ENCODE measurements around the gene ABI2.

ABI2 gene

GRCh38 chr2:203310688-203311436 is 17.3 kb upstream of the ABI2 start:
- H3K27me3 ChIP-seq (ENCODE audit: insufficient read depth, low read length, poor library complexity, severe bottlenecking): no peaks in the 10 kb centered on the region
- TF ChIP-seq EZH2phosphoT487 (IDR thresholded peaks at IDR 0.05; ENCODE audit: borderline replicate concordance) (no peak), CTCF (conservative IDR thresholded peaks at IDR 0.05; ENCODE audit: low read length) (no peak)
- H3K4me1 ChIP-seq (ENCODE audit: insufficient read depth, low read length, poor library complexity, severe bottlenecking): no peaks in the 10 kb centered on the region
- H3K4me3 ChIP-seq (ENCODE audit: low read length, poor library complexity, severe bottlenecking): no peak overlapping the region
- no peaks in the 10 kb centered on the region for H4K20me1 ChIP-seq (ENCODE audit: insufficient read depth, low read length, poor library complexity, severe bottlenecking)
- H3K9me3 ChIP-seq (ENCODE audit: insufficient read depth, low read depth, low read length): no peaks in the 10 kb centered on the region
- H3F3A ChIP-seq (ENCODE audit: low read depth): no peaks in the 10 kb centered on the region
- no peak overlapping the region for H3K9ac ChIP-seq (ENCODE audit: low read depth, low read length, poor library complexity, severe bottlenecking)
- H2AFZ ChIP-seq (ENCODE audit: low read length): no peak overlapping the region
- H3K4me2 ChIP-seq (ENCODE audit: low read depth, low read length, poor library complexity, severe bottlenecking): no peak overlapping the region
- no peaks in the 10 kb centered on the region for H3K79me2 ChIP-seq (ENCODE audit: insufficient read depth, low read length)
- H3K9me2 ChIP-seq (replicated peaks; ENCODE audit: low read depth, low read length): no peaks in the 10 kb centered on the region
- H3K36me3 ChIP-seq (ENCODE audit: insufficient read depth, low read length): no peaks in the 10 kb centered on the region

GRCh38 chr2:203326356-203326755 is 1.8 kb upstream of the ABI2 start:
- H3K36me3 ChIP-seq (ENCODE audit: insufficient read depth, low read length): no peaks in the 10 kb centered on the region
- H3K4me1 ChIP-seq (ENCODE audit: insufficient read depth, low read length, poor library complexity, severe bottlenecking): peaks cover 25% of the 10 kb centered on the region
- H2AFZ ChIP-seq (ENCODE audit: low read length): no peak overlapping the region
- peaks cover 5% of the 10 kb centered on the region for H3K27me3 ChIP-seq (ENCODE audit: insufficient read depth, low read length, poor library complexity, severe bottlenecking)
- H3K9me2 ChIP-seq (replicated peaks; ENCODE audit: low read depth, low read length): no peaks in the 10 kb centered on the region
- H3K4me3 ChIP-seq (ENCODE audit: low read length, poor library complexity, severe bottlenecking): no peak overlapping the region
- H3K9ac ChIP-seq (ENCODE audit: low read depth, low read length, poor library complexity, severe bottlenecking): no peak overlapping the region
- no peak for TF ChIP-seq CTCF (conservative IDR thresholded peaks at IDR 0.05; ENCODE audit: low read length)
- TF ChIP-seq EZH2phosphoT487 (IDR thresholded peaks at IDR 0.05; ENCODE audit: borderline replicate concordance): no peak
- H3K9me3 ChIP-seq (ENCODE audit: insufficient read depth, low read depth, low read length): no peaks in the 10 kb centered on the region
- H3K79me2 ChIP-seq (ENCODE audit: insufficient read depth, low read length): peaks cover 31% of the 10 kb centered on the region
- peaks cover 3% of the 10 kb centered on the region for H3F3A ChIP-seq (ENCODE audit: low read depth)
- peaks cover 22% of the 10 kb centered on the region for H4K20me1 ChIP-seq (ENCODE audit: insufficient read depth, low read length, poor library complexity, severe bottlenecking)
- no peak overlapping the region for H3K4me2 ChIP-seq (ENCODE audit: low read depth, low read length, poor library complexity, severe bottlenecking)

- TF ChIP-seq CTCF (conservative IDR thresholded peaks at IDR 0.05; ENCODE audit: low read length): no peak
- TF ChIP-seq EZH2phosphoT487 (IDR thresholded peaks at IDR 0.05; ENCODE audit: borderline replicate concordance): no peak
- Histone ChIP-seq H3K9ac (ENCODE audit: low read depth, low read length, poor library complexity, severe bottlenecking) (peak overlapping the region; percentile 87), H3K9me3 (ENCODE audit: insufficient read depth, low read depth, low read length) (no peaks in the 10 kb centered on the region), H3K4me3 (ENCODE audit: low read length, poor library complexity, severe bottlenecking) (peak overlapping the region; percentile 87), H3K79me2 (ENCODE audit: insufficient read depth, low read length) (peaks cover 43% of the 10 kb centered on the region), H2AFZ (ENCODE audit: low read length) (peak overlapping the region; percentile 99), H3K9me2 (replicated peaks; ENCODE audit: low read depth, low read length) (no peaks in the 10 kb centered on the region), H3F3A (ENCODE audit: low read depth) (peaks cover 3% of the 10 kb centered on the region), H3K4me1 (ENCODE audit: insufficient read depth, low read length, poor library complexity, severe bottlenecking) (peaks cover 27% of the 10 kb centered on the region), H3K36me3 (ENCODE audit: insufficient read depth, low read length) (no peaks in the 10 kb centered on the region), H4K20me1 (ENCODE audit: insufficient read depth, low read length, poor library complexity, severe bottlenecking) (peaks cover 26% of the 10 kb centered on the region), H3K27me3 (ENCODE audit: insufficient read depth, low read length, poor library complexity, severe bottlenecking) (peaks cover 5% of the 10 kb centered on the region), H3K4me2 (ENCODE audit: low read depth, low read length, poor library complexity, severe bottlenecking) (peak overlapping the region; percentile 87)
Measured at GRCh38 chr2:203327582-203327900, 653 bp upstream of the ABI2 start.

All from Loucy (cell line).